RPMI7951 (cell line): ENCODE results near the gene DLEC1. TPM values are rescaled to one million over a fixed set of nuclear protein-coding genes. Genes with fewer than 3 reads are reported as not detected.
A peak's percentile ranks its signal among the peaks of the same experiment; 100 is the strongest.

Experiments
- DNase-seq: peaks from one replicate; pipeline ENCODE4 v3.0.0-alpha.2; 2012; ENCODE audit warnings: low read depth
- total RNA-seq: library from RNA; depleted of rRNA; stranded (reverse); fragments of >200 nt; shearing (Covaris generic); gene quantifications from 2 replicates; pipeline ENCODE4 v1.2.3, GENCODE V29; 2014

The DLEC1 gene
- total RNA-seq, 1 experiment from 2014 or later, result not detected

DNA sequence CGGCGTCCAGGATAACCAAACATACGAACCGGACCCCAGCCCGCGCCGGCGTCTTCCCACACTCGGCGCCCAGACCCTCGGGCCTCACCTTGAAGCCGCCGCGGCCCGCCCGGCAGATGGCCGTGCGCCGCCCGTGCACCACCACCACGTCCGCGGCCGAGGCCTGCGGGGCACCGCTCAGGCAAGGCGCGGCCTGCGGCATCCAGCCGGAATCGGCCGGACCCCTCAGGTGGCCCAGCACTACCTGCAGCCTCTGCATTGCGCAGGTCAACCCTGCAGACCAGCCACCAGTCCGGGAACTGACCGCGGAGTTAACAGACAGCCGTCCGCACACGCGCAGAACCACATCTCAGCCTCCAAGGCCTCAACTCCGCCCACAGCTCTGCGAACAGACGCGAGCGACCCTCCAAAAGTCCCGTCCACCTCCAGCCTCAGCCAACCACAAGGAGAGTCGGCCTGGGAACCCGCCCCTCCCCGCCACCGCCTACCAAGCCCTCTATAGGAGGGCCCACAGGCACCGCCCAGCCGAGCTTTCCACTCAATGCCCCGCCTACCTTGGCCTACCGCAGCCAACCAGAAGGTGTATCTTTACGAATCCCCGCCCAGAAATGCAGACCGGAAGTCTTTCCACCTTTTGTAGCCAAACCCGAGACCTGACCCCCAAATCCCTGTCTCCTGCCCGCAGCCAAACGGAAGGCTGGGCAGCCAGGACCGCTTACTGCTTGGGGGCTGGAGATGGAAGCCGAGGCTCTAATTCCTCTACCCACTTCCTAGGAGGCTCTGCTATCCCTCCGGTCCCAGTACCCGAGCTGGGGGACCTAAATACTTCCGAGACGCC is 98.0 kb downstream of the DLEC1 start, which contains the start of gene ACAA1:
Gene ACAA1, minus strand, starts transcription at position 351 of the 838 bp plus-strand sequence. Its CDS starts 92 bp downstream, at position 259.
- DNase-seq, result peak; percentile 99

DNA sequence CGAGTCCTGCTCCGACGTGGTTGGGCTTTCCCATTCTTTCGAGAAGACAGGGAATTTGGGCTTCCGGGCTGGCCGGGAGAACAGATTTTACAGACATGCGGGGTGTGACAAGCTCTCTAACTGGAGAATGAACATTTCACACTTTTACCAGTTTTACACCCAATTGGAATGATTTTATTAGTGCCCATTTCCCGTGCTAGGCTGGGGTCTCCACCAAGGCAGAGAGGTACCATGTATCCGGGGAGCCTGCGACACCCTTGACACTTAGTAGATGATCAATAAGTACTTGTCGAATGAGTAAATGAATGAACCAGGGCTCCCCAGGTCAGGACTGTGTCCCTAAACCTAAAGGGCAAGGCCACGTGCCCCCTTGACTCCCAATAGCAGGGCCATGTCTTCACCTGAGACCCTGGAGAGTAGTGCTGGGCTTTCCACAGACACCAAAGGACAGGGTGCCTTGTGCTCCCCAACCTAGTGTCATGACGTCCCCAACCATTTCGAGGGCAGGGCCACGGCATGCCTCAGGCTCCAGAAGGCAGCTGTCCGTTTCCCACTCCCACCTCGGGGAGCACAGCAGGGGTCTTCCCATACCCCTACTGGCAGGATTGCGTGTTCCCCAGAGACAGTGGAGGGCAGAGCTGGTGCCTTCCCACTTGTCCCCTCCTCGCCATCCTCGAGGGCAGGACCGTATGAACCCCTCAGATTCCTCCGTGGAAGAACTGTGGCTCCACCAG is 98.8 kb downstream of the DLEC1 start:
- DNase-seq, result no peak

DNA sequence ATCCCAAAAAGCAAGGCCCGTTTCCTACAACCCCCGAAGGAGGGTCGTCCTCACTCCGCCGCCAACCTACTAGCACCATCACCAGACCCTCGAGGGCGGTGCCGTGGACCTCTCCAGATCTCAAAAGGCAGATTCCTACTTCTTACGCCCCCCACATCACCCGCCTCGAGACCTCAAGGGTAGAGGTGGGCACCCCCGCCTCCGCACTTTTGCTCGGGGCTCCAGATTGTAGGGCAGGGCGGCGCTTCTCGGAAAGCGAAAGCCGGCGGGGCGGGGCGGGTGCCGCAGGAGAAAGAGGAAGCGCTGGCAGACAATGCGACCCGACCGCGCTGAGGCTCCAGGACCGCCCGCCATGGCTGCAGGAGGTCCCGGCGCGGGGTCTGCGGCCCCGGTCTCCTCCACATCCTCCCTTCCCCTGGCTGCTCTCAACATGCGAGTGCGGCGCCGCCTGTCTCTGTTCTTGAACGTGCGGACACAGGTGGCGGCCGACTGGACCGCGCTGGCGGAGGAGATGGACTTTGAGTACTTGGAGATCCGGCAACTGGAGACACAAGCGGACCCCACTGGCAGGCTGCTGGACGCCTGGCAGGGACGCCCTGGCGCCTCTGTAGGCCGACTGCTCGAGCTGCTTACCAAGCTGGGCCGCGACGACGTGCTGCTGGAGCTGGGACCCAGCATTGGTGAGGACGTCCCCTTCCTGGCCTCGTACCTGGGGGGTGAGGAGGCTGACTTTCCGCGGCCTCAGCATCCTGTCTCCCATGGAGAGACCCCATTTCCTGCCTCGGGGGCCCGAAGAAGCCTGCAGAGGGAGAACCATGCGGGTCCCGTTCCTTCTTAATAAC is 99.6 kb downstream of the DLEC1 start, which contains the start of gene MYD88:
Gene MYD88, plus strand, starts transcription at position 313 of the 842 bp plus-strand sequence. Its CDS starts 40 bp downstream, at position 353.
- peak; percentile 70 for DNase-seq

DNA sequence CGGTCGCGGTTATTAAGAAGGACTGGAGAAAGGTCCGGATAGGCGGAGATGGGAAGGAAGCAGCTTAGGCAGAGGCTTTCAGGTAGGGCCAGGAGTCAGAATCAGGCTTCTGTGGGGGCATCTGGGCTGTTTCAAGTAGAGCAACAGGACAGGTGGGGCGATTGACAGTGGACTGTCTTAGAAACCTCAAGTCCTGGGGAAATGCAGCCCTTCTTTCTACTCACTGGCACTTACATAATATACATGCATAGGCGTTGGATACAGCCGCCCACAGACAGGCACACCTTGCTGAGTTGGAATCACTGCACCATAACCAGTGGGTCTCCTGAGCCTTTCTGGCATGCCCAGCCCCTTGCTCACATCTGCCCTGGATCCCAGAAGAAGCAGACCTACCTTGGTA is 100.2 kb downstream of the DLEC1 start:
- DNase-seq, result no peak

DNA sequence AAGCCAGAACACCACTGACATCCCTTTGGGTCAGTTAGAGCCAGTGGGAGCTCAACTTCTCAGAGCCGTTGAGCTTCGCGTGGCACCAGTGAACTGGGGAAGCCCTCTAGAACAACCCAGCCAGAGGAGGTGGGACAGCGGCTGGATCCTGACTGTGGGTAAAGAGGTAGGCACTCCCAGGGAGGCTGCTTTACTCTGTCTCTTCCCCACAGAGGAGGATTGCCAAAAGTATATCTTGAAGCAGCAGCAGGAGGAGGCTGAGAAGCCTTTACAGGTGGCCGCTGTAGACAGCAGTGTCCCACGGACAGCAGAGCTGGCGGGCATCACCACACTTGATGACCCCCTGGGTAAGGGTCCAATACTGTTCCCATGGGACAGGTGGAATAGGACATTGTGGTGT is 100.6 kb downstream of the DLEC1 start:
- DNase-seq, result no peak

DNA sequence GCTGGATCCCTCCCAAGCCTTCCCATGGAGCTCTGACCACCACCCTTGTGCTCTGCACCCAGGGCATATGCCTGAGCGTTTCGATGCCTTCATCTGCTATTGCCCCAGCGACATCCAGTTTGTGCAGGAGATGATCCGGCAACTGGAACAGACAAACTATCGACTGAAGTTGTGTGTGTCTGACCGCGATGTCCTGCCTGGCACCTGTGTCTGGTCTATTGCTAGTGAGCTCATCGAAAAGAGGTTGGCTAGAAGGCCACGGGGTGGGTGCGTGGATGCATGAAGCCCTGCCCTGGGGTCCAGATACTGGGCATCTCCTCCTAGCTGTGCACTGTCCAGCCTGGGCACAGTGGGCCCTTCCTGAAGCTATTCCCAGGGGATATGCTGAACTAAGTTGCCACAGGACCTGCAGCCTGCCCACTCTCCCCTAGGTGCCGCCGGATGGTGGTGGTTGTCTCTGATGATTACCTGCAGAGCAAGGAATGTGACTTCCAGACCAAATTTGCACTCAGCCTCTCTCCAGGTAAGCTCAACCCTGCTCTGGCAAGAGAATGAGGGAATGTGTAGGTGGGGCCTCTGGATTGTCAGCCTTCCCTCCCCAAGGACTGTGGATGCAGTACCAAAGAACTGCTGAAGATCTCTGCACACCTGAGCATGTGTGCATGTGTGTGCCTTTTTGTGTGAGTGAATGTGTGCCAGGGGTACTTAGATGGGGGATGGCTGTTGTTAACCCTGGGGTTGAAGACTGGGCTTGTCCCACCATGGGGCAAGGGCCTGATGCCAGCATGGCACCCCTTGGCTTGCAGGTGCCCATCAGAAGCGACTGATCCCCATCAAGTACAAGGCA is 101.5 kb downstream of the DLEC1 start:
- DNase-seq, result no peak

DNA sequence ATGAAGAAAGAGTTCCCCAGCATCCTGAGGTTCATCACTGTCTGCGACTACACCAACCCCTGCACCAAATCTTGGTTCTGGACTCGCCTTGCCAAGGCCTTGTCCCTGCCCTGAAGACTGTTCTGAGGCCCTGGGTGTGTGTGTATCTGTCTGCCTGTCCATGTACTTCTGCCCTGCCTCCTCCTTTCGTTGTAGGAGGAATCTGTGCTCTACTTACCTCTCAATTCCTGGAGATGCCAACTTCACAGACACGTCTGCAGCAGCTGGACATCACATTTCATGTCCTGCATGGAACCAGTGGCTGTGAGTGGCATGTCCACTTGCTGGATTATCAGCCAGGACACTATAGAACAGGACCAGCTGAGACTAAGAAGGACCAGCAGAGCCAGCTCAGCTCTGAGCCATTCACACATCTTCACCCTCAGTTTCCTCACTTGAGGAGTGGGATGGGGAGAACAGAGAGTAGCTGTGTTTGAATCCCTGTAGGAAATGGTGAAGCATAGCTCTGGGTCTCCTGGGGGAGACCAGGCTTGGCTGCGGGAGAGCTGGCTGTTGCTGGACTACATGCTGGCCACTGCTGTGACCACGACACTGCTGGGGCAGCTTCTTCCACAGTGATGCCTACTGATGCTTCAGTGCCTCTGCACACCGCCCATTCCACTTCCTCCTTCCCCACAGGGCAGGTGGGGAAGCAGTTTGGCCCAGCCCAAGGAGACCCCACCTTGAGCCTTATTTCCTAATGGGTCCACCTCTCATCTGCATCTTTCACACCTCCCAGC is 102.4 kb downstream of the DLEC1 start:
- DNase-seq, result no peak

DNA sequence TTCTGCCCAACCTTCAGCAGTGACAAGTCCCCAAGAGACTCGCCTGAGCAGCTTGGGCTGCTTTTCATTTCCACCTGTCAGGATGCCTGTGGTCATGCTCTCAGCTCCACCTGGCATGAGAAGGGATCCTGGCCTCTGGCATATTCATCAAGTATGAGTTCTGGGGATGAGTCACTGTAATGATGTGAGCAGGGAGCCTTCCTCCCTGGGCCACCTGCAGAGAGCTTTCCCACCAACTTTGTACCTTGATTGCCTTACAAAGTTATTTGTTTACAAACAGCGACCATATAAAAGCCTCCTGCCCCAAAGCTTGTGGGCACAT is 102.9 kb downstream of the DLEC1 start:
- DNase-seq, result no peak

DNA sequence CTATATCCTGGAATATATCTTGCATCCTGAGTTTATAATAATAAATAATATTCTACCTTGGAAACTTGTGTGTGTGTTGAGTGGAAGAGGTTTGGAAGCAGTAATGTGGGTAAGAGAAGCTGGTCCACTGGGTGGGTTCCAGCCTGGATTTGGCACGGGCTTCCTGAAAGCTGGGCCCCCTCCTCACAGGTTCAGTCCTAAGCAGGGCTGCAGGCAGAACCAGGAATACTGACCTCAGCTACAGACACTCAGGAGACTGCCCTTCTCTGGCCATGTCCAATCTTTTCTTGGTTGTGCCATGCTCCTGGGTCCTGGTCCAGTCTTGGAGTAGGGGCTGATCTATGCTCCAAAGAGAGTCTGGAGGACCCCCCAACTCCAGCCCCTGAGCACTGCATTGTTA is 104.0 kb downstream of the DLEC1 start:
- no peak for DNase-seq

DNA sequence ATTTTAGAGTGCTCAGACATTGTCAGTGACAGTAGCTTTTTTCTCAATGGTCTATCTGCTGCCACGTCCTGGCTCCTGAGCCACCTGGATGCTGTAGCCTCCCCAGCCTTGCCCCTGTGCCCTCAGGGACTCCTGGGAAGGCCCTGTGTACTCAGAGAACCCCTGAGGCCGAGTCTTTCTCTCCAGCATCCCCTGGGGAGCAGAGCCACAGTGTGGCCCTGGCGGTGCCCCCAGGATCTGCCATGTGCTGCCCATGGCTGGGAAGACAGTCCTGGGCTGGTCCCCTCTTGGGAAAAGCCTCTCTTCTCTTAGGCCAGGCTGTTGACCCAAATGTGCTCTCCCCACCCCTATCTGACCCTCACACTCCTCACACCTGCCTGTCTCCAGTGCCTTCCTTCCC is 104.5 kb downstream of the DLEC1 start:
- no peak for DNase-seq

DNA sequence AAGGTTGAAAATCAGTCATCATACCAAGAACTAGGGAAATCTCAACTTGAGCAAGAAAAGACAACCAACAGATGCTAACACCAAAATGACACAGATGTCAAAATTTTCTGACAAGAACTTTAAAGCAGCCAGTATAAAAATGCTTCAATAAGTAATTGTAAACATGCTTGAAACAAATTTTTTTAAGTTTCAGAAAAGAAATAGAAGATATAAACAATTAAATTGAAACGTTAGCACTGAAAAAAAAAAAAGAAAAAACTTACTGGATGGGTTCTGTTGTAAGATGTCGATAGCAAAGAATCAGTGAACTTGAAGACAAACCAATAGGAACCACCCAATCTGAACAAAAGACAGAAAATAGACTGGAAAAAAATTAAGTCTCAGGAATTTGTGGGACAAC is 107.5 kb downstream of the DLEC1 start:
- no peak for DNase-seq

DNA sequence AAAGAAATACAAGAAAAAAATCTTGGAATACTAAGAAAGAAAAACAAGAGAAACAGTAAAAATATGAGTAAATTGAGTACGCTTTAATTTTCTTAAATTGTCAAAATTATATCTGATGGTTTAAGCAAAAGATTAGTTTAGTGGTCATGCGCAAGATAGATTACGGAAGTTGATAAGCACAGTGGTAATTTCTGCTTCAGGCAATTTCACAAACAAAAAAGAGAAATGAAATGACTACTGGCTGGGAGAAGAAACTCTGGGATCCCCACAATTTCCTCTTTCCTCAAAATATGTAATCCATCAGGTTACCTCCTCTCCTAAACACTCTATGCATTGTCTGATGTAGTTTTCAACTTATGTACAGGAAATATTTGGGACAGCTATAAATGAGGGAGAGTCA is 108.4 kb downstream of the DLEC1 start:
- no peak for DNase-seq

DNA sequence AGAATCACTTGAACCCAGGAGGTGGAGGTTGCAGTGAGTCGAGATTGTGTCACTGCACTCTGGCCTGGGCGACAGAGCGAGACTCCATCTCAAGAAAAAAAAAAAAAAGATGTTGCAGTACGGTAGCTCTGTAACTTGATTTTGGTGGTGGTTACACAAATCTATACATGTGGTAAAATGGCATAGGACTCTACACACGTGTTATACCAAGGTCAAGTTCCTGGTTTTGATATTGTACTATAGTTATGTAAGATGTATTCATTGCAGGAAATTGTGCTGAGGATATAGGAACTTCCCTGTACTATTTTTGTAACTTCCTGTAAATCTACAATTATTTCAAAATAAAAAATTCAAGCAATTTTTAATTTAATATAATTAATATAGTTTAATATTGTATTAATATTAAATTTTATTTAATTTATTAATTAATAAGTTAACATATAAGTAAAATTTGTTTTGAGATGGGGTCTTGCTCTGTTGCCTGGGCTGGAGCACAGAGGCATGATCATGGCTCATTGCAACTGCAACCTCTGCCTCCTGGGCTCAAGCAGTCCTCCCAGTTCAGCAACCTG is 109.4 kb downstream of the DLEC1 start:
- DNase-seq, result no peak

DNA sequence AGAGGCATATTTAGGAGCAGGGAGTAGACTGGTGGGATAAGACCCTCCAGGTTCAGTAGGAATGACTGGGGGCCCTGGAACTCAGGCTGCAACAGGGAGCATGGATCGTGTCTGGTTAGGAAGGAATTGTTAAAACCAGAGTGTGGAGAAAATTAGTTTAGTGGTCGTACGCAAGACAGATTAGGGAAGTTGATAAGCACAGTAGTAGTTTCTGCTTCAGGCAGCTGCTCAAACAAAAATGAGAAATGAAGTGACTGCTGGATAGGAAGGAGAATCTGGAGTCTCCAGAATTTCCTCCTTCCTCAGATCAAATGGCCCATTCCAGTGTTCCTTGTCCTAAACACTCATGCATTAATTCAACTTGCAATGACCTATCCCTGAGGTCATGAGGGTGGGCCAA is 110.7 kb downstream of the DLEC1 start:
- DNase-seq, result no peak

DNA sequence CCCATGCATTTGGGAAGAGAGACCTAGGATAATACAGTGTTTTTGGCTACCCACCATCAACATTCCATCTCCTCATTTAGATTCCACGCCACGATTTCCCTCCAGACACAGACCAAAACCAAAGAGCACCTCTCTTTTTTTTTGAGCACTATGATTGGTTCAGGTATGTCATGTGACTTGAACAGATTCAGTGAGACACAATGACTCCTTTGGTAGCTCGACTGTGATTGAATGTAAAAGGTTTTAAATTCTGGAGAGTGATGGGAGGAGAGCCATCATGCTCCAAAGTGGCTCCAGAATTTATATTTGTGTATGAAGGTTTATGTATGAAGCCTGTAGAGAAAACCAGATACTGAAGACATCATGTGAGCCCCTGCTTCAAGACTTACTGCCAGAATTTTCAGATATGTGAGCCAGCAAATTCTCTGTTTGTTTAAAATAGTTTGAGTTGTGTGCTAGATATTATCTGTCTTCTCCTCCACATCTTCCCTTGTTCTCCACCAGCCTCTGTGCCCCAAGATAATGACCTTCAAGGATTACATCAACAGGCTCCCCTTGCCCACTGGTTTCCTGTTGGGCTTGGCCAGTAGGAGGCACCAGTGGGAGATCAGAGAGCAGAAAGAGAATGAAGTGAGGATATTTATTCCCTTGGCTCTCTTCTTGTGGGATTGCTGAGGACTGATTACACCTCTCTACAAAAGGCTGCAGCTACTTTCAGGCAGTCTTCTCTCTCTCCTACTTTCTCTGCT is 111.9 kb downstream of the DLEC1 start:
- peak; percentile 15 for DNase-seq

DNA sequence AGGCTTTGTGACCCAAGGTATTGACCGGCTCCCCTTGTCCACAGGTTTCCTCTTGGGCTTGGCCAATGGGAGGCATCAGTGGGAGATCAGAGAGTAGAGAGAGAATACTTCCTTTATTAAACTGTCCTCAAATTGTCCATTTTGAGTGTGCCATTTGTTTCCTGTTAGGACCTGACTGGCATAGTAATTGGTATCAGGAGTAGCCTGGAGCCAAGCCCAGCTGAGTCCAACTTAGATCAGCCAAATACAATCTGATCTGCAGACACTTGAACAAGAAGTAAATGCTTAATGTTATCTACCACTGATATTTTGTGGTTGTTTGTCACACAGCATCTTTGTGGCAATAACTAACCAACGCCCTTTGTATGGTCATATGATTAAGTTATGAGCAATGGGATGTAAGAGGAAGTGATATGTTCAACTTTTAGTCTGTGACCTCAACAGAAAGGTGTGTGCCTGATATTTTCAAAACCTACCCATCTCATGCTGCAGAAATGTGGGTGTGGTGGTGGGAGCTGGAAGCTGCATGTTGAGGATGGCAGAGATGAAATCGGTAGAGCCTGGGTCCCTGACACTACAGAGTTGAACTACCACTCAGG is 112.8 kb downstream of the DLEC1 start:
- no peak for DNase-seq

DNA sequence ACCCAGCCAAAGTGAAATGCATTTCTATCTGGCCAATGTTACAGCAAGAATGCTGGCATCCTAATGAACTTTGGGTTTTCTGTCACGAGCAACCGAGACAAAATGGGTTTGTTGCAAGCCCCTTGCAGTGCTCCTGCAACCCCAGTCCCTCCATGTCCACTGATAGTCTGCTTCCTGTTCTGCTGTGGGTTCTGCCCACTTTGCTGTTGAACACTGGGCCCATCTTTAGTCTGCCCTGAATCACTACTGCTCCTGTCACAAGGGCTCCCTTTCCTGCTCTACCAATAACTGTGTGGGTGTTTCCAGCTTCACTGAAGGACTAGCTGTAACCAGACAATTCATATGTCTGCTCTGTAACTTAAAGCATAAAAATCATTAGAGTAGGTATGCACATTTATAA is 113.6 kb downstream of the DLEC1 start:
- DNase-seq, result no peak

DNA sequence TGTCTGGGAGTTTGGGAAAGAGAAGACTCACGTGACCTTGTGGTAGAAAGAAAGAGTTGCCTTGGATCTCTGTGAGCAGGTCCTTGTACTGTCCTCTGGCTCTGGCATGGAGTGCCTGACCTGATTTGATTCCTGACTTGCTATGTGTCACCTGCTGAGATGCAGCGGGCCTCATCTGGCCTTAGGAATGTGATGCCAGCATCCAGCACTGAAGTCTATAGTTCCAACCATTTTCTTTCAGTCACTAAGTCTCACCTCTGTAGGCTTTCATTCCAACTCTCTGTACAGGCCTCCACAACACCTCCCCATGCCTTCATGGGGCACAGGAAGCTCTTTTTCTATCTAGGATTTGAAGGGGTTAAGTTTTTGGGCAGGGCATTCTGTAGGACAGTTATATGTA is 114.2 kb downstream of the DLEC1 start:
- DNase-seq, result no peak

DNA sequence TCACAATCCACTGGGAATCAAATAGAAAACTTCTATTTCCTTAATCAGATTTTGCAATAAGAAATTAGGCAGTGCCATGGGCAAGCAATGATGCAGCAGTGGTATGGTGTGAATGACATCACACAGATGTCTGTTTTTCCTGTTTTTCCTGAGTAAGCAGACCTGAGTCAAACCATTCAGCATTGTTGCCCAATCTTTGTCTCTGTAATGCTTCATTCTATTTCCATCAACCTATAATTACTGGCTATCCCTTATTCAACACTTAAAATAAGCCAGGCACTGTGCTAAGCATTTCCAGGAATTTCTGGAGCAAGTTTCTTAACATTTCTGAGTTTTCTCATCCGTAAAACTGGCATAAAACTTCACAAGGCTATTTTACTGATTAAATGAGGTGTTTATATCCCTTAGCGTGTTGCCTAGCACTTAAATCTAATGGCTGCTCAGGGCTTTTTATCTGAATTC is 115.1 kb downstream of the DLEC1 start:
- peak; percentile 34 for DNase-seq
